Gastroesophageal sphincter (tissue), 3 donors: ENCODE measurements around the gene RSPH9.

Experiments
- EP300 ChIP-seq: sonication (generic); formaldehyde crosslinking; IDR thresholded peaks from one replicate; pipeline ENCODE4 v1.6.1; 2017; ENCODE audit warnings: antibody characterized with exemption, mild to moderate bottlenecking
- POLR2A ChIP-seq, 2 donors: fragments of 450-650 bp; IDR thresholded peaks; one replicate each; pipeline ENCODE4 v1.6.1; 2017; ENCODE audit warnings: antibody characterized with exemption in 2 of 2, mild to moderate bottlenecking in 2 of 2, moderate library complexity in 1 of 2
- POLR2AphosphoS5 ChIP-seq: sonication (generic); formaldehyde crosslinking; IDR thresholded peaks from one replicate; pipeline ENCODE4 v1.6.1; 2017; ENCODE audit warnings: antibody characterized with exemption
- TF ChIP-seq, protein P1 (sequence below), 4 experiments: fragments of 200-600 bp in 2 of 4; fragments of 450-650 bp in 2 of 4; sonication (generic) in 1 of 4; IDR thresholded peaks; one replicate each; pipeline ENCODE4 v1.5.1; 2017 to 2019; ENCODE audit warnings: antibody characterized with exemption in 4 of 4, mild to moderate bottlenecking in 2 of 4, moderate library complexity in 2 of 4

DNA sequence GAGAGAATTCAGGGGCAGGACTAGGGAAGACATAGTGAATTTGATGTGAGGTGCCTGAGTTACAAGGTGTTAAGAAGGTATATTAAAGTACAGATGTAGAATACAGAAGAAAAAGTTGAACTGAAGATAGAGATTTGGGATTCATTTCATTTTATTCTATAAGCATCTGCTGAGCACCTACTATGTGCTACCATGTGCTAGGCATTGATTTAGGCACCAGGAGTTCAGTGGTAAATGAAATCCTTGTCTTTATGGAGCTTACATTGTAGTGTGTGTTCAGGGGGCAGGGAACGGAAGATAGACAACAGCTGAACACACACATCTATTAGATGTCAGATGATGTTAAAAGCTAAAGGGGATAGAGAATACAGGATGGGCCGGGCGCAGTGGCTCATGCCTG is 2.8 kb downstream of the RSPH9 start:
- TF ChIP-seq, protein P1, sequence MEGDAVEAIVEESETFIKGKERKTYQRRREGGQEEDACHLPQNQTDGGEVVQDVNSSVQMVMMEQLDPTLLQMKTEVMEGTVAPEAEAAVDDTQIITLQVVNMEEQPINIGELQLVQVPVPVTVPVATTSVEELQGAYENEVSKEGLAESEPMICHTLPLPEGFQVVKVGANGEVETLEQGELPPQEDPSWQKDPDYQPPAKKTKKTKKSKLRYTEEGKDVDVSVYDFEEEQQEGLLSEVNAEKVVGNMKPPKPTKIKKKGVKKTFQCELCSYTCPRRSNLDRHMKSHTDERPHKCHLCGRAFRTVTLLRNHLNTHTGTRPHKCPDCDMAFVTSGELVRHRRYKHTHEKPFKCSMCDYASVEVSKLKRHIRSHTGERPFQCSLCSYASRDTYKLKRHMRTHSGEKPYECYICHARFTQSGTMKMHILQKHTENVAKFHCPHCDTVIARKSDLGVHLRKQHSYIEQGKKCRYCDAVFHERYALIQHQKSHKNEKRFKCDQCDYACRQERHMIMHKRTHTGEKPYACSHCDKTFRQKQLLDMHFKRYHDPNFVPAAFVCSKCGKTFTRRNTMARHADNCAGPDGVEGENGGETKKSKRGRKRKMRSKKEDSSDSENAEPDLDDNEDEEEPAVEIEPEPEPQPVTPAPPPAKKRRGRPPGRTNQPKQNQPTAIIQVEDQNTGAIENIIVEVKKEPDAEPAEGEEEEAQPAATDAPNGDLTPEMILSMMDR (IDR thresholded peaks at IDR 0.05): no peak
- no peak for TF ChIP-seq POLR2A (IDR thresholded peaks at IDR 0.05)
- TF ChIP-seq EP300: no peak
- no peak for TF ChIP-seq POLR2AphosphoS5
